Mammary epithelial cell (primary cell): ENCODE data around the gene PTX4.

Experiments
- CTCF ChIP-seq, 2 donors: IDR thresholded peaks in 1 of 2; conservative IDR thresholded peaks in 1 of 2; 2 replicates each; pipeline ENCODE4 v1.5.1; 2011 to 2012; ENCODE audit warnings: inconsistent platforms in 2 of 2, low read length in 2 of 2, mild to moderate bottlenecking in 2 of 2, control low read depth in 1 of 2, low read depth in 1 of 2; ENCODE audit not compliant: insufficient read depth in 1 of 2; ENCODE audit errors: extremely low read depth in 1 of 2
- EZH2 ChIP-seq: IDR thresholded peaks from 2 replicates; pipeline ENCODE4 v1.6.1; 2012; ENCODE audit warnings: low read length, inconsistent platforms, borderline replicate concordance

GRCh38 chr16:1443980-1444729 is 44.6 kb downstream of the PTX4 start, which contains the start of gene CCDC154:
- TF ChIP-seq CTCF (conservative IDR thresholded peaks at IDR 0.05 in 1 of 2, IDR thresholded peaks at IDR 0.05 in 1 of 2; ENCODE audit: extremely low read depth in 1 of 2, insufficient read depth in 1 of 2, low read depth in 1 of 2, low read length in 2 of 2) (no peak), EZH2 (no peak)
